K562 (cell line): Measurements from ENCODE around the gene GIPR. TPM values are rescaled to one million over a fixed set of nuclear protein-coding genes. Genes with fewer than 3 reads are reported as not detected.

Source experiments
- CBX5 ChIP-seq: IDR thresholded peaks from 2 replicates; pipeline ENCODE4 v1.6.1; 2014; ENCODE audit warnings: low read depth, borderline replicate concordance
- CTBP1 ChIP-seq: fragments of 450-650 bp; IDR thresholded peaks from 2 replicates; pipeline ENCODE4 v1.6.1; 2016; ENCODE audit warnings: borderline replicate concordance
- CXXC5 ChIP-seq: fragments of 250-450 bp; sonication (Bioruptor Pico); IDR thresholded peaks from 2 replicates; pipeline ENCODE4 v1.8.0; 2022; ENCODE audit warnings: inconsistent platforms, mild to moderate bottlenecking, moderate library complexity
- HDAC1 ChIP-seq, 2 experiments: fragments of 450-650 bp; IDR thresholded peaks; 2 replicates each; pipeline ENCODE4 v1.6.1; 2016 to 2017; ENCODE audit warnings: inconsistent platforms in 1 of 2, mild to moderate bottlenecking in 1 of 2, moderate library complexity in 1 of 2
- HMG20A ChIP-seq: fragments of 450-650 bp; formaldehyde crosslinking; conservative IDR thresholded peaks from 2 replicates; pipeline ENCODE4 v1.4.0; 2020; ENCODE audit warnings: mild to moderate bottlenecking, mixed read lengths
- HNRNPH1 ChIP-seq: fragments of 200-400 bp; formaldehyde crosslinking; optimal IDR thresholded peaks from 2 replicates; pipeline ENCODE3; 2017; ENCODE audit warnings: low read depth, mild to moderate bottlenecking, low read length, moderate library complexity
- LARP7 ChIP-seq: fragments of 450-650 bp; IDR thresholded peaks from 2 replicates; pipeline ENCODE4 v1.6.1; 2016
- LCOR ChIP-seq: sonication (generic); formaldehyde crosslinking; IDR thresholded peaks from 2 replicates; pipeline ENCODE4 v1.8.0; 2022; ENCODE audit warnings: mild to moderate bottlenecking, missing genetic modification reagents
- LEF1 ChIP-seq: fragments of 450-650 bp; IDR thresholded peaks from 2 replicates; pipeline ENCODE4 v1.6.1; 2016; ENCODE audit warnings: mild to moderate bottlenecking
- NFATC3 ChIP-seq: fragments of 450-650 bp; IDR thresholded peaks from 2 replicates; pipeline ENCODE4 v1.6.1; 2017; ENCODE audit warnings: mild to moderate bottlenecking
- POLR3A ChIP-seq: IDR thresholded peaks from 2 replicates; pipeline ENCODE4 v1.6.1; 2011; ENCODE audit warnings: borderline replicate concordance, mild to moderate bottlenecking, moderate library complexity; ENCODE audit not compliant: insufficient read length, insufficient read depth; ENCODE audit errors: extremely low read depth
- PTRF ChIP-seq: fragments of 450-650 bp; IDR thresholded peaks from 2 replicates; pipeline ENCODE4 v1.6.1; 2016; ENCODE audit warnings: mild to moderate bottlenecking, missing genetic modification characterization, missing compliant biosample characterization
- PTTG1 ChIP-seq: fragments of 450-650 bp; IDR thresholded peaks from 2 replicates; pipeline ENCODE4 v1.6.1; 2016; ENCODE audit warnings: low read depth, mild to moderate bottlenecking, missing genetic modification characterization, missing compliant biosample characterization
- RUNX1 ChIP-seq: sonication (generic); IDR thresholded peaks from 2 replicates; pipeline ENCODE4 v1.6.1; 2016; ENCODE audit warnings: antibody characterized with exemption, low read depth
- SAFB2 ChIP-seq: fragments of 200-400 bp; formaldehyde crosslinking; IDR thresholded peaks from 2 replicates; pipeline ENCODE4 v1.6.1; 2018; ENCODE audit warnings: borderline replicate concordance, low read length, low read depth, moderate library complexity; ENCODE audit not compliant: severe bottlenecking
- SIN3A ChIP-seq, 2 experiments: fragments of 150-350 bp in 1 of 2; IDR thresholded peaks; 2 replicates each; pipeline ENCODE4 v1.6.1; 2011 to 2016; ENCODE audit warnings: borderline replicate concordance in 2 of 2, low read depth in 2 of 2, low read length in 2 of 2, mild to moderate bottlenecking in 2 of 2, moderate library complexity in 2 of 2; ENCODE audit not compliant: control insufficient read depth in 1 of 2
- TAF1 ChIP-seq: IDR thresholded peaks from 2 replicates; pipeline ENCODE4 v1.6.1; 2011; ENCODE audit warnings: mild to moderate bottlenecking, low read length, moderate library complexity; ENCODE audit not compliant: insufficient read depth, control insufficient read depth, severe bottlenecking; ENCODE audit errors: extremely low read depth
- ZKSCAN1 ChIP-seq: fragments of 150-350 bp; IDR thresholded peaks from 2 replicates; pipeline ENCODE4 v1.6.1; 2016; ENCODE audit warnings: low read depth, low read length
- ZNF316 ChIP-seq: fragments of 450-650 bp; IDR thresholded peaks from 2 replicates; pipeline ENCODE4 v1.6.1; 2016
- polyA plus RNA-seq, 8 experiments: library from polyadenylated mRNA; depleted of rRNA in 4 of 8; stranded (reverse) in 5 of 8; unstranded in 3 of 8; fragments of >200 nt; fragmentation: Nextera tagmentation in 2 of 8; fragmentation: Illumina TruSeq in 1 of 8; extraction: Ambion mirVana in 2 of 8; extraction: Trizol in 1 of 8; gene quantifications; 2 replicates each; pipeline versions ENCODE4 v1.2.1 to v1.2.3, GENCODE V29; 2011 to 2014; ENCODE audit warnings: inconsistent platforms in 1 of 8, missing spikeins in 1 of 8
- total RNA-seq, 7 experiments: library from RNA; depleted of rRNA in 6 of 7; stranded (reverse); fragments of >200 nt in 6 of 7; fragmentation: Illumina TruSeq in 2 of 7; extraction: Trizol in 2 of 7; gene quantifications; 2 replicates each; pipeline versions ENCODE4 v1.2.1 to v1.2.3, GENCODE V29; 2011 to 2021; ENCODE audit warnings: low replicate concordance in 1 of 7
- TF ChIP-seq, protein P1 (sequence below), 2 experiments: fragments of 150-350 bp in 1 of 2; IDR thresholded peaks; 2 replicates each; pipeline ENCODE4 v1.6.1; 2012 to 2016; ENCODE audit warnings: low read depth in 2 of 2, low read length in 2 of 2, mild to moderate bottlenecking in 1 of 2, moderate library complexity in 1 of 2
- TF ChIP-seq, protein P2 (sequence below): sonication (generic); formaldehyde crosslinking; IDR thresholded peaks from 2 replicates; pipeline ENCODE4 v1.8.0; 2022; ENCODE audit warnings: mild to moderate bottlenecking, missing genetic modification reagents
- TF ChIP-seq, protein P3 (sequence below): fragments of 250-450 bp; sonication (Bioruptor Pico); IDR thresholded peaks from 2 replicates; pipeline ENCODE4 v1.8.0; 2022; ENCODE audit warnings: moderate library complexity, mild to moderate bottlenecking, inconsistent platforms

The GIPR gene
- total and polyA plus RNA-seq, 9 of the 15 experiments (the other 6 are each of a cell fraction or from before 2014, with no cell fraction given) = 2.2 to 26.8 (median 12.7) TPM

DNA sequence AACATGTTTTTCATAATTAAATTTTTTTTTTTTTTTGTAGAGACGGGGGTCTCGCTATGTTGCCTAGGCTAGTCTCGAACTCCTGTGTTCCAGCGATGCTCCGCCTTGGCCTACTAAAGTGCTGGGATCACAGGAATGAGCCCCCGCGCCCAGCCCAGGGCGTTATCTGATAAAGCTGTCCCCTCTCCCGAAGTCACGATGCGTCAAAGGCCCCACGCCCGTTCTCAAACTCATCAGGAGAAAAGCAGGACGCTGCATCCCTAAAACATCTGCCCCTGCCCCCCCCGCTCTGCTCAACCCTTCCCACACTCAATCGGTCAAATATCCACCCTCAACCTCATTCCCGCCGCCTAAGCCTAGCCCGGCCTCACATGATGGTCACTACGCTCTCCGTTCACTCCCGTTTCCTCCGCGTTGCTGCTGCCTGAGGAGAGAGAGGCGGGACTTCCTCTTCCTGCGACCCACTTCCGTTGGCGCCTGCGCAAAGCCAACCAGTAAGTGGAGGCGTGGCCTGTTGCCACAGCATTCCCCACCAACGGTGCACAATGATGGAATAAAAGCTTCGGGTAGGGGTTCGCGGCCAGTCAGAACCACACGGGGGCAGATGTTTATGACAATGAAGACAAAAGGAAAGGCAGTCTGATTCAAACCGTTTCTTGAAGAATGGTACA lies 23.6 kb downstream of the GIPR start, which contains the start of gene SNRPD2 (continued):
- TF ChIP-seq, protein P1, sequence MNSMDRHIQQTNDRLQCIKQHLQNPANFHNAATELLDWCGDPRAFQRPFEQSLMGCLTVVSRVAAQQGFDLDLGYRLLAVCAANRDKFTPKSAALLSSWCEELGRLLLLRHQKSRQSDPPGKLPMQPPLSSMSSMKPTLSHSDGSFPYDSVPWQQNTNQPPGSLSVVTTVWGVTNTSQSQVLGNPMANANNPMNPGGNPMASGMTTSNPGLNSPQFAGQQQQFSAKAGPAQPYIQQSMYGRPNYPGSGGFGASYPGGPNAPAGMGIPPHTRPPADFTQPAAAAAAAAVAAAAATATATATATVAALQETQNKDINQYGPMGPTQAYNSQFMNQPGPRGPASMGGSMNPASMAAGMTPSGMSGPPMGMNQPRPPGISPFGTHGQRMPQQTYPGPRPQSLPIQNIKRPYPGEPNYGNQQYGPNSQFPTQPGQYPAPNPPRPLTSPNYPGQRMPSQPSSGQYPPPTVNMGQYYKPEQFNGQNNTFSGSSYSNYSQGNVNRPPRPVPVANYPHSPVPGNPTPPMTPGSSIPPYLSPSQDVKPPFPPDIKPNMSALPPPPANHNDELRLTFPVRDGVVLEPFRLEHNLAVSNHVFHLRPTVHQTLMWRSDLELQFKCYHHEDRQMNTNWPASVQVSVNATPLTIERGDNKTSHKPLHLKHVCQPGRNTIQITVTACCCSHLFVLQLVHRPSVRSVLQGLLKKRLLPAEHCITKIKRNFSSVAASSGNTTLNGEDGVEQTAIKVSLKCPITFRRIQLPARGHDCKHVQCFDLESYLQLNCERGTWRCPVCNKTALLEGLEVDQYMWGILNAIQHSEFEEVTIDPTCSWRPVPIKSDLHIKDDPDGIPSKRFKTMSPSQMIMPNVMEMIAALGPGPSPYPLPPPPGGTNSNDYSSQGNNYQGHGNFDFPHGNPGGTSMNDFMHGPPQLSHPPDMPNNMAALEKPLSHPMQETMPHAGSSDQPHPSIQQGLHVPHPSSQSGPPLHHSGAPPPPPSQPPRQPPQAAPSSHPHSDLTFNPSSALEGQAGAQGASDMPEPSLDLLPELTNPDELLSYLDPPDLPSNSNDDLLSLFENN (IDR thresholded peaks at IDR 0.05; ENCODE audit: low read depth in 2 of 2, low read length in 2 of 2) = peak in 1 of 2 experiments; percentile 73; a peak in 1 of 4 replicates
- peak; percentile 58 for TF ChIP-seq LEF1
- TF ChIP-seq, protein P2, sequence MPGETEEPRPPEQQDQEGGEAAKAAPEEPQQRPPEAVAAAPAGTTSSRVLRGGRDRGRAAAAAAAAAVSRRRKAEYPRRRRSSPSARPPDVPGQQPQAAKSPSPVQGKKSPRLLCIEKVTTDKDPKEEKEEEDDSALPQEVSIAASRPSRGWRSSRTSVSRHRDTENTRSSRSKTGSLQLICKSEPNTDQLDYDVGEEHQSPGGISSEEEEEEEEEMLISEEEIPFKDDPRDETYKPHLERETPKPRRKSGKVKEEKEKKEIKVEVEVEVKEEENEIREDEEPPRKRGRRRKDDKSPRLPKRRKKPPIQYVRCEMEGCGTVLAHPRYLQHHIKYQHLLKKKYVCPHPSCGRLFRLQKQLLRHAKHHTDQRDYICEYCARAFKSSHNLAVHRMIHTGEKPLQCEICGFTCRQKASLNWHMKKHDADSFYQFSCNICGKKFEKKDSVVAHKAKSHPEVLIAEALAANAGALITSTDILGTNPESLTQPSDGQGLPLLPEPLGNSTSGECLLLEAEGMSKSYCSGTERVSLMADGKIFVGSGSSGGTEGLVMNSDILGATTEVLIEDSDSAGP (CRISPR knock-in tag) = no peak
- TF ChIP-seq POLR3A = no peak
- TF ChIP-seq NFATC3 = no peak
- peak in 1 of 2 experiments; percentile 97; a peak in 2 of 4 replicates for TF ChIP-seq HDAC1 (IDR thresholded peaks at IDR 0.05)
- peak in 1 of 2 experiments; percentile 80; a peak in 2 of 4 replicates for TF ChIP-seq SIN3A (IDR thresholded peaks at IDR 0.05; ENCODE audit: borderline replicate concordance in 2 of 2, control insufficient read depth in 1 of 2, low read depth in 2 of 2, low read length in 2 of 2)
- TF ChIP-seq TAF1 = peak; percentile 95
- TF ChIP-seq PTTG1 (tag) = no peak
- TF ChIP-seq, protein P3, sequence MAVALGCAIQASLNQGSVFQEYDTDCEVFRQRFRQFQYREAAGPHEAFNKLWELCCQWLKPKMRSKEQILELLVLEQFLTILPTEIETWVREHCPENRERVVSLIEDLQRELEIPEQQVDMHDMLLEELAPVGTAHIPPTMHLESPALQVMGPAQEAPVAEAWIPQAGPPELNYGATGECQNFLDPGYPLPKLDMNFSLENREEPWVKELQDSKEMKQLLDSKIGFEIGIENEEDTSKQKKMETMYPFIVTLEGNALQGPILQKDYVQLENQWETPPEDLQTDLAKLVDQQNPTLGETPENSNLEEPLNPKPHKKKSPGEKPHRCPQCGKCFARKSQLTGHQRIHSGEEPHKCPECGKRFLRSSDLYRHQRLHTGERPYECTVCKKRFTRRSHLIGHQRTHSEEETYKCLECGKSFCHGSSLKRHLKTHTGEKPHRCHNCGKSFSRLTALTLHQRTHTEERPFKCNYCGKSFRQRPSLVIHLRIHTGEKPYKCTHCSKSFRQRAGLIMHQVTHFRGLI (CRISPR knock-in tag) = no peak
- TF ChIP-seq CBX5 = peak; percentile 45; the same call in 1 of the 2 replicates
- no peak for TF ChIP-seq SAFB2
- TF ChIP-seq ZKSCAN1 = 0 out of 2 replicates have a peak, but pooled peaks have one; percentile 9
- TF ChIP-seq CXXC5 (CRISPR knock-in tag) = peak; percentile 68
- no peak; the same call in 1 of the 2 replicates for TF ChIP-seq LARP7
- TF ChIP-seq HNRNPH1 = no peak
- no peak for TF ChIP-seq RUNX1
- TF ChIP-seq PTRF (tag) = no peak
- no peak for TF ChIP-seq HMG20A (CRISPR knock-in tag)
- TF ChIP-seq ZNF316 = 0 out of 2 replicates have a peak, but pooled peaks have one; percentile 33
- TF ChIP-seq CTBP1 = no peak; the same call in 1 of the 2 replicates
- no peak for TF ChIP-seq LCOR (CRISPR knock-in tag)
